ENCODE results near the gene MFN2.
"Not testable (repeated sequence)": the region's sequence is repeated elsewhere in the genome, so short reads cannot be mapped to it uniquely, and the experiment has no call there.

The MFN2 gene

GRCh38 chr1:12001249-12001917 is 21.1 kb downstream of the MFN2 start:
- no peak for DNase-seq

DNA sequence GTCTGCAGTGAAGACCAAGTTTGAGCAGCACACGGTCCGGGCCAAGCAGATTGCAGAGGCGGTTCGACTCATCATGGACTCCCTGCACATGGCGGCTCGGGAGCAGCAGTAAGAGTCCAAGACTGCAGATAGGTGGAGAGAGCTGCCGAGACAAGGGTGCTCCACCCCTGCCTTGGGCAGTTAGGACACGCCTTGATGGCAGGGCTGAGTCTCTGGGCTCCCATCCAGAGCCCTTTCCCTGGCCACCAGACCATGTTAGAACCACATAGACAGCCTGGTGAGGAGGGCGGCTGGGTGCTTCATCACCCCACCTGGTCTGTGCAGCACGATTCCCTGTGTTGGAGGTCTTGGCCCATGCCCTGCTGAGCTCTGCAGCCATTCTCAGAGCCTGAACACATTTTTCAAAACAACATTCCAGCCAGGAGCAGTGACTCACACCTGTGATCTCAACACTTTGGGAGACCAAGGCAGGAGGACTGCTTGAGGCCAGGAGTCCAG is 21.8 kb downstream of the MFN2 start:
- DNase-seq, result no peak

DNA sequence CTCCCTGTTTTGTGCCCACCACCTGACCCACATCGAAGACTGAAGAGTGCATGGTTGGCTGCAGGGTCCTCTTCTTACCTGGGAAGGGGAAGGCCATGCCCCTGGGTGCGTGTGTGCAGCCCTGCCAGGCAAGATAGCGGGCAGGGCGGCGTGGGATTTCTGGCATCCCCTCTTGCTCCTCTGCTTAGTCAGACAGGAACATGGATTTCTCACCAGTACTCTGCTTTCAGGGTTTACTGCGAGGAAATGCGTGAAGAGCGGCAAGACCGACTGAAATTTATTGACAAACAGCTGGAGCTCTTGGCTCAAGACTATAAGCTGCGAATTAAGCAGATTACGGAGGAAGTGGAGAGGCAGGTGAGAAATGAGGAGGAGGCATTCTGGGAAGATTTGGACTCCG is 23.5 kb downstream of the MFN2 start:
- no peak for DNase-seq

DNA sequence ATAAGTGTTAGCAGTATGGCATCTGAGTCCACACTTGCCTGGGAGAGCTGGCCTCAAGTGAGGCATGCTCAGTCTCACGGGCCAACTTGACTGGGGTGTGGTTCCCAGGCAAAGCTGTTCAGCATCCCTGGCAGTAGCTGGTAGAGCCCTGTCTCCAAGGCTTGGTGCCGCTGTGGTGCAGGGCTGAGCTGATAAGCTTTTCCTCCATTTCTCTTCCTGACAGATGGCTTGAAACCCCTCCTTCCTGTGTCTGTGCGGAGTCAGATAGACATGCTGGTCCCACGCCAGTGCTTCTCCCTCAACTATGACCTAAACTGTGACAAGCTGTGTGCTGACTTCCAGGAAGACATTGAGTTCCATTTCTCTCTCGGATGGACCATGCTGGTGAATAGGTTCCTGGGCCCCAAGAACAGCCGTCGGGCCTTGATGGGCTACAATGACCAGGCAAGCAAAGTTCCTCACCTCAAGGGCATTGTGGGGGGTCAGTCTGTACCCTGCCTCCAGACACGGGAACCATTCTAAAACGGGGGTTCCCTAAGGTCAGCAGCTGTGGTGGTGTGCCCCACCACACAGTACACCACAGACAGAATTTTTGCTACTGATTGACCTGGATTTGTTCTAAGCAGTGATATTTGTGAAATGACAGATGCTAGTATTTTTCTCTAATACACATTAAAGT is 25.4 kb downstream of the MFN2 start:
- no peak for DNase-seq

- DNase-seq, result no peak
These were observed 26.1 kb downstream of the MFN2 start for GRCh38 chr1:12006167-12006921.

GRCh38 chr1:12007204-12007603 is 27.0 kb downstream of the MFN2 start:
- no peak for DNase-seq

DNA sequence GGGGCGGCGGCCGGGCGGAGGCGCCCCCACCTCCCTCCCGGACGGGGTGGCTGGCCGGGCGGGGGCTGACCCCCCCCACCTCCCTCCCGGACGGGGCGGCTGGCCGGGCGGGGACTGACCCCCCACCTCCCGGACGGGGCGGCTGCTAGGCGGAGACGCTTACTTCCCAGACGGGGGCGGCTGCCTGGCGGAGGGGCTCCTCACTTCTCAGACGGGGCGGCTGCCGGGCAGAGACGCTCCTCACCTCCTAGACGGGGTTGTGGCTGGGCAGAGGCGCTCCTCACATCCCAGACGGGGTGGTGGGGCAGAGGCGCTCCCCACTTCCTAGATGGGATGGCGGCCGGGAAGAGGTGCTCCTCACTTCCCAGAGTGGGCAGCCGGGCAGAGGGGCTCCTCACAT is 28.1 kb downstream of the MFN2 start:
- not testable (repeated sequence) for DNase-seq

- no peak for DNase-seq
These were observed 29.2 kb downstream of the MFN2 start for GRCh38 chr1:12009318-12009947.

DNA sequence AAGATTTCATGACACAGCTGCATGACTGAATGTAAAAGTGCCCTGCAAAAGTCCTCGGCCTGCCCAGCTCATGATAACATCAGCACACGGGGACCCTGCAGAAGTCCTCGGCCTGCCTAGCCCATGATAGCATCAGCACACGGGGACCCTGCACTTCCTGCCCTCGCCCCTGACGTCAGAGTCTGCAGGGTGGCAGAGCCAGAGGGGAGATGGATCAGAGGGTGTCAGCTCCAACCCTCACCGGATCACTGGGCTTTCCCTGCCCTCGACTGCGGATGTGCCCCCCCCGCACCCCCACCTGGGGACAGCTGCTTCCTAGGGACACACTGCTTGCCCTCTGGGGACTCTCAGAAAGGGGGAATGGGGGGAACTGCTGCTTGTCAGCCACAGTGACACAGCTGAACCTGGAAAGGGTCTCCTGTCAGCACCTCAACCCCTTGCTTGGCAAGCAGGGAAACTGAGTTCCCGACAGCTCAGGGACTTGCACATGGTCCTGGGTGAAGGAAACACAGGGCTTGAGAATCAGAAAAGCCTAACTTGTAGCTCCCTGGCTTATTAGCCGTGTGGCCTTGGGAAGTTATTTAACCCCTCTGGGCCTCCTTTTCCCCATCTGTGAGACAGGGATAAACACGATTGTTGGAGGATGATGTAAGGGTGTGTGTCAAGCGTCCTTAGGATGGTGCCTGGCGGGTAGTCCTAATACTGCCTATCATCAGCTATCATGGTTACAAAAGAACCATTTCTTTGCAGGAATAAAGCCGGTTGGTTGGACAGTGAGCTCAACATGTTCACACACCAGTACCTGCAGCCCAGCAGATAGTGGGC is 30.7 kb downstream of the MFN2 start:
- DNase-seq, result no peak

GRCh38 chr1:12011998-12012397 is 31.8 kb downstream of the MFN2 start:
- DNase-seq, result no peak

GRCh38 chr1:12012560-12013316 is 32.5 kb downstream of the MFN2 start:
- no peak for DNase-seq

DNA sequence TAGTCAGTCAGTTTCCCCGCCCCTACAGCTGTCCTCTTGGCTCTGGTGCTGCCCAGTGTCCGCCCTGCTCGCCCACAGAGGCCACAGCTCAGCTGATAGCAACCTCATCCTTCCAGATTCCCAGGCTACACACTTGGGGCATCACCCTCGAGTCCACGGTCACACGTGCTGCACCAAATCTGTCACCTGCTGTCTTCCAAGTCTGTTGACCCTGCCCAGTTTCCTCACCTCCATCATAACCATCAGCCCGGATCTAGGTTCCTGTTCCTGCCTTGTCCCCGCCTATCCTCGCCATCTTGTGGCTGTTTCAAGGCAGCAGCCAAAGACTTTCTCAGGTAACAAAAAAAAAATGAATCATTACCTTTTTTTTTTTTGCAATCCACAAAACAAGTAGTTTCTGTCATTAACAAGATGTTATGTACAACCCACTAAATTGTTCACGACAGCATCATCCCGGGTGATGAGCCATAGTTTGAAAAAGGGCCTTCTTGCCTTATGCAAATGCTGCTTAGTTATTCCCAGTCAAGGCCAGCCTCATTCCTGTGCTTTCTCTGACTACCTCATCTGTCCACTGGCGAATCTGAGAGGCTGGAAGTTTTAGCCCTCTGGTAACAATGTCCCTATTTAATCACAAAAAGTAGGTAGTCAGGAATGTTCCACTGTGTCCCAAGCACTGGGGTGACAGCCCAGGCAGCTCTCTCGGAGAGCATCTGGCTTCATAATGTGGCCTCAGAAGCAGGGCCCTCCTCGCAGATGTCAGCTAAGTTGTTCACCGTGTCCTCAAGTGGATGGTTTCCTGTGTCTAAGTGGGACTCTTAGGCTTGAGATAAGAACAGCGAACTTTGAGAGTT is 34.1 kb downstream of the MFN2 start:
- DNase-seq, result no peak

DNA sequence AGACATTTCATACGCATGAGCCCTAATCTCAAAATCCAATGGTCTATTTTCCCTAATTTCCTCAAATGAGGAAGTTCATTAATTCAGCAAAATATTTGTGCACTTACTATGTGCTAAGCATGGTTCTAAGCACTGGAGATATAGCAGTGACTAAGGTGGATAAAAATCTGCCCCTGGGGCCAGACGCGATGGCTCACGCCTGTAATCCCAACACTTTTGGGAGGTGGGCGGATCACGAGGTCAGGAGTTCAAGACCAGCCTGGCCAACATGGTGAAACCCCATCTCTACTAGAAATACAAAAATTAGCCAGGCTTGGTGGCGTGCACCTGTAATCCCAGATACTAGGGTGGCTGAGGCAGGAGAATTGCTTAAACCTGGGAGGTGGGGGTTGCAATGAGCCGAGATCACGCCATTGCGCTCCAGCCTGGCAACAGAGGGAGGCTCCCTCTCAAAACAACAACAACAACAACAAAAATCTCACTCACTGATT is 34.8 kb downstream of the MFN2 start:
- DNase-seq, result no peak

- no peak for DNase-seq
These were observed 35.3 kb downstream of the MFN2 start for GRCh38 chr1:12015499-12015898.

- no peak for DNase-seq
These were observed 35.9 kb downstream of the MFN2 start for GRCh38 chr1:12016182-12016581.

DNA sequence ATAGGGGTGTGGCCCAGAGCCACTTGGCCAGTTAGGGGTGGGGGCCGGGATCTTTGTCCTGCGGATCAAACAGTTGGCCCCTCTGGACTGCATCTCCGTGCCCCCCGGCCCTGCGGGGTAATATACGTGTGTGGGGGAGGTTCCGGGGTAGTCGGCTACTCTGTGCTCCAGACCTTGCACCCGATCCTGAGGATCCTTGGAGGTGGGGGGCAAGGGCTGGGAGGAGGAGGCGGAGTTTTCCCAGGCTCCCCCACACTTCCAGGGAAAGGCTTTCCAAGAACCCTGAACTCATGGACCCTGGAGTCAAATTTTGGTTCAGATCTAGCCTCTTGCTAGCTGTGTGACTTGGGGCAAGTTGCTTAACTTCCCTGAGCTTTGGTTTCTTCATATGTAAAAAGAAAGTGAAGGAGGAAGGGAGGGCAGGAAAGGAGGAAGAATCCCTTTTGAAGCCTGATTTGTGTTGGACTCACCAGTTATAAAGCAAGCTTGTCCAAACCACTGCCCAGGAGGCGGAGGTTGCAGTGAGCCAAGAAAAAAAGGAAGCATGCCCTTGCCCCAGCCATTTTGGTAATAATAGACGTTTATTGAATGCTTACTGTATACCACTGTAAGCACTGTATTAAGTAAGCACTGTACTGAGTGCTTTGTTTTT is 39.7 kb downstream of the MFN2 start:
- DNase-seq, result no peak

- no peak for DNase-seq
These were observed 41.4 kb downstream of the MFN2 start for GRCh38 chr1:12021616-12022015.

DNA sequence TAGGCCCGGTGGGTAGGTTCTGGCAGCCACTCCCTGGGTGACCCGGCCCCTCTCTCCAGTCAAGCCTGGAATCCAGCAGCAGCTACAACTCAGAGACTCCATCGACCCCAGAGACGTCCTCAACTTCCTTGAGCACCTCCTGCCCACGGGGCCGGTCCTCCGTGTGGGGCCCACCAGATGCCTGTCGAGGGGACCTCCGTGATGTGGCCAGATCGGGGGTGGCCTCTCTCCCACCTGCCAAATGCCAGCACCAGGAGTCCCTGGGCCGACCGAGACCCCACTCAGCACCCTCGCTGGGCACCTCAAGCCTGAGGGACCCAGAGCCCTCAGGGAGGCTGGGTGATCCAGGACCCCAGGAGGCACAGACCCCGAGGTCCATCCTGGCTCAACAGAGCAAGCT is 41.8 kb downstream of the MFN2 start:
- DNase-seq, result no peak

- no peak for DNase-seq
These were observed 46.3 kb downstream of the MFN2 start for GRCh38 chr1:12026586-12026985.

DNA sequence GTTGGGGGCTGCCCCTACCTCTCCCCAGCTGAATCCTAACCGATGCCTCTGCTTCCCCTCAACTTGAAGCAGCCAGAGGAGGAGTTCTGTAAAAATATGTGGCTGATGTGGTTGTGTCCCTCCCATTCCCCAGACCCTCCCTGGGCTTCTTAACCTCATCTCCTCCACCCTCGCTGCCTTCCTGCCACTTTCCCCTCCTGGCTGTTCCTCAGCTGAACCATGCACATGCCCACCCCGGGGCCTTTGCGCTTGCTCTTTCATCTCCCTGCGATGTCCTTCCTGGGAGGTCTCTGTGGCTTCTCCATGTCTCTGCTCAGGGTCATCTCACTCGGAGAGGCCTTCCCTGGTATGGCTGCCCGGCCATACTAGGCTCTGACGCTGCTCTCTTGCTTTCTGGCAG is 48.0 kb downstream of the MFN2 start:
- DNase-seq, result no peak

Data from NCI-H1048 (cell line).